Right hindlimb (tissue), 1 donor: ENCODE results near the gene SERPINB5.

Experiments
- DNase-seq: peaks from one replicate; pipeline ENCODE4 v3.0.0-alpha.2; 2018

The SERPINB5 gene

GRCh38 chr18:63532471-63532870, 55.7 kb downstream of the SERPINB5 start:
- no peak for DNase-seq

- no peak for DNase-seq
These were observed 57.9 kb downstream of the SERPINB5 start for GRCh38 chr18:63534615-63535014.

GRCh38 chr18:63539904-63540510, 63.2 kb downstream of the SERPINB5 start:
- no peak for DNase-seq

GRCh38 chr18:63542069-63542468, 65.3 kb downstream of the SERPINB5 start, which contains the start of gene SERPINB12:
Gene SERPINB12 (plus strand): TSS chr18:63542369. CDS start chr18:63556160, 13,791 bp downstream.
- DNase-seq: no peak

GRCh38 chr18:63544017-63544416, 67.3 kb downstream of the SERPINB5 start:
- DNase-seq: no peak

GRCh38 chr18:63545000-63545399, 68.2 kb downstream of the SERPINB5 start:
- no peak for DNase-seq

- DNase-seq: no peak
These were observed 73.3 kb downstream of the SERPINB5 start for GRCh38 chr18:63550068-63550467.

GRCh38 chr18:63551769-63552168, 75.0 kb downstream of the SERPINB5 start:
- DNase-seq: no peak

GRCh38 chr18:63552581-63552980, 75.8 kb downstream of the SERPINB5 start:
- DNase-seq: no peak

GRCh38 chr18:63553081-63553480, 76.3 kb downstream of the SERPINB5 start:
- DNase-seq: peak; percentile 29
